Measurements from ENCODE around the gene ALKBH8. TPM values are rescaled to one million over a fixed set of nuclear protein-coding genes. Genes with fewer than 3 reads are reported as not detected.

Gene ALKBH8
- total RNA-seq, 1 experiment from 2014 or later: 9.1 TPM

DNA sequence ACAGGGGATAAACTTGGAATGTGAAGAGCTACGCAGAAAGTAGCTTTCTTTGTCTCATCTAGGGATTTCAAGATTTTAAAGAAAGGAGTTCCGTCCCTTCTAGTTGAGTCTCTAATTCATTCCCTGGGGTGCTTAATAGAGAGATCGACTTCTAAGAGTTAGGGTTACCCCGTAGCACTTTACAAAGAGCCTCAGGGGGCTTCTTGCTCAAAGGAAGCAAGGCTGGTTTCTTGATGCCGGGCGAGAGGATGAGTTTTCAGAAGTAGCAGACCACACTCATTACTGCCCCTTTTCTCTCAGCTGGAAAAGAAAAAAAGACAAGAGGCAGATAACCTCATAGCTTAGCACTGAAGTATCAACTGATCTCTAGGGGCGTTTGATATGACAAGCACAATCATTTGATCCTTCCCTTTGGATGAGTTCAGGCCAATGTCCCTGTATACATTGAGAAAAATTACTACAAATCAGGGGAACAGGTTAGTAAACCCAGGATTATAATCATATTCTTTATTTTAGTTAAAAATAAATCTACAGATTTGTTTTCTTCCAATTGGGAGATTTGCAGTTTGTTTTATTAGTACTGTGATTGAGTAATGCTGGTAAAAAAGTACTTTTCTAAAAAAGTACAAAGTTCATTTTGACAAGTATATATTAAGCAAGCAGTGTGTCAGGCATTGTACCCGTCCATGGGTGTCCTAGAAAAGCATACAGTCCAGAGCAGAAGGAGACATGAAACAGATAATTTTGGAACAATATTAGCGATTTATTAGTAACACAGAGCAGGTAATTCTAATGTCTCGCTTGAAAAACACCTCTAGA, 44.1 kb upstream of the ALKBH8 start:
- intact Hi-C loops (cut with micrococcal nuclease; ENCODE audit: unreplicated experiment): no loop called here
- no peak overlapping the region for H3K4me3 ChIP-seq (ENCODE audit: low read depth in 2 of 2, low read length in 2 of 2)
- POLR2A ChIA-PET: interaction anchor here (0.7 kb wide), 1 partner anchor 30 kb away, joined by 7 read pairs; no protein-coding TSS in a partner anchor
- DNase-seq (ENCODE audit: low read depth, low spot score) (no peak), ATAC-seq (no peak)
- BruUV-seq (replicated peaks): no TSS peak
- no peak for TF ChIP-seq TCF7L2 (IDR thresholded peaks at IDR 0.05; ENCODE audit: low read depth, low read length)
- no peak for TF ChIP-seq REST (IDR thresholded peaks at IDR 0.05; ENCODE audit: insufficient read depth in 1 of 2, low read depth in 2 of 2, low read length in 1 of 2)
- TF ChIP-seq SIN3A (IDR thresholded peaks at IDR 0.05; ENCODE audit: borderline replicate concordance, insufficient read depth, low read depth, low read length): no peak
- TF ChIP-seq, protein P1, sequence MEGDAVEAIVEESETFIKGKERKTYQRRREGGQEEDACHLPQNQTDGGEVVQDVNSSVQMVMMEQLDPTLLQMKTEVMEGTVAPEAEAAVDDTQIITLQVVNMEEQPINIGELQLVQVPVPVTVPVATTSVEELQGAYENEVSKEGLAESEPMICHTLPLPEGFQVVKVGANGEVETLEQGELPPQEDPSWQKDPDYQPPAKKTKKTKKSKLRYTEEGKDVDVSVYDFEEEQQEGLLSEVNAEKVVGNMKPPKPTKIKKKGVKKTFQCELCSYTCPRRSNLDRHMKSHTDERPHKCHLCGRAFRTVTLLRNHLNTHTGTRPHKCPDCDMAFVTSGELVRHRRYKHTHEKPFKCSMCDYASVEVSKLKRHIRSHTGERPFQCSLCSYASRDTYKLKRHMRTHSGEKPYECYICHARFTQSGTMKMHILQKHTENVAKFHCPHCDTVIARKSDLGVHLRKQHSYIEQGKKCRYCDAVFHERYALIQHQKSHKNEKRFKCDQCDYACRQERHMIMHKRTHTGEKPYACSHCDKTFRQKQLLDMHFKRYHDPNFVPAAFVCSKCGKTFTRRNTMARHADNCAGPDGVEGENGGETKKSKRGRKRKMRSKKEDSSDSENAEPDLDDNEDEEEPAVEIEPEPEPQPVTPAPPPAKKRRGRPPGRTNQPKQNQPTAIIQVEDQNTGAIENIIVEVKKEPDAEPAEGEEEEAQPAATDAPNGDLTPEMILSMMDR (IDR thresholded peaks at IDR 0.05): no peak
- TF ChIP-seq POLR2AphosphoS5 (IDR thresholded peaks at IDR 0.05; ENCODE audit: low read depth, low read length): no peak
- no peak overlapping the region for H3K27ac ChIP-seq (ENCODE audit: low read length)
- H3K27me3 ChIP-seq (ENCODE audit: control insufficient read depth, insufficient read depth, low read length): no peaks in the 10 kb centered on the region
- no peaks in the 10 kb centered on the region for H3K4me1 ChIP-seq (ENCODE audit: control insufficient read depth, insufficient read depth, low read length)
- H3K36me3 ChIP-seq (ENCODE audit: control insufficient read depth, insufficient read depth, low read length): no peaks in the 10 kb centered on the region
- in situ Hi-C loops (cut with HindIII; ENCODE audit: low pct_unique_long_range_greater_than_20kb, low sequenced_read_pairs): no loop called here
- CTCF ChIA-PET: no interaction called here
- no peaks in the 10 kb centered on the region for H3K9me3 ChIP-seq (ENCODE audit: control insufficient read depth, insufficient read depth, low read depth, low read length)

GRCh38 chr11:107608809-107609208, 43.3 kb upstream of the ALKBH8 start:
- in situ Hi-C loops (cut with HindIII; ENCODE audit: low pct_unique_long_range_greater_than_20kb, low sequenced_read_pairs): no loop called here
- no peak for TF ChIP-seq REST (IDR thresholded peaks at IDR 0.05; ENCODE audit: insufficient read depth in 1 of 2, low read depth in 2 of 2, low read length in 1 of 2)
- TF ChIP-seq, protein P1 (IDR thresholded peaks at IDR 0.05): no peak
- TF ChIP-seq POLR2AphosphoS5 (IDR thresholded peaks at IDR 0.05; ENCODE audit: low read depth, low read length): no peak
- TF ChIP-seq TCF7L2 (IDR thresholded peaks at IDR 0.05; ENCODE audit: low read depth, low read length): no peak
- no peak for TF ChIP-seq SIN3A (IDR thresholded peaks at IDR 0.05; ENCODE audit: borderline replicate concordance, insufficient read depth, low read depth, low read length)
- BruUV-seq (replicated peaks): no TSS peak
- ChIA-PET CTCF (no interaction called here), POLR2A (no interaction called here)
- Histone ChIP-seq H3K27ac (ENCODE audit: low read length) (no peak overlapping the region), H3K36me3 (ENCODE audit: control insufficient read depth, insufficient read depth, low read length) (no peaks in the 10 kb centered on the region), H3K4me1 (ENCODE audit: control insufficient read depth, insufficient read depth, low read length) (no peaks in the 10 kb centered on the region), H3K9me3 (ENCODE audit: control insufficient read depth, insufficient read depth, low read depth, low read length) (no peaks in the 10 kb centered on the region), H3K4me3 (ENCODE audit: low read depth in 2 of 2, low read length in 2 of 2) (no peak overlapping the region), H3K27me3 (ENCODE audit: control insufficient read depth, insufficient read depth, low read length) (no peaks in the 10 kb centered on the region)
- ATAC-seq: no peak
- no peak for DNase-seq (ENCODE audit: low read depth, low spot score)
- intact Hi-C loops (cut with micrococcal nuclease; ENCODE audit: unreplicated experiment): no loop called here

Data from Panc1 (cell line).